Measurements from ENCODE around the gene NAV3.

Gene NAV3

GRCh38 chr12:77998236-77998786, 167.6 kb downstream of the NAV3 start:
- DNase-seq: no peak

- no peak for DNase-seq
Measured at GRCh38 chr12:77999074-77999715, 168.5 kb downstream of the NAV3 start.

- no peak for DNase-seq
Measured at GRCh38 chr12:78002878-78003277, 172.2 kb downstream of the NAV3 start.

GRCh38 chr12:78004249-78005093, 173.8 kb downstream of the NAV3 start:
- no peak for DNase-seq

GRCh38 chr12:78005094-78005492, 174.4 kb downstream of the NAV3 start:
- DNase-seq: no peak

- DNase-seq: no peak
Measured at GRCh38 chr12:78007173-78007572, 176.5 kb downstream of the NAV3 start.

GRCh38 chr12:78009031-78009430, 178.3 kb downstream of the NAV3 start:
- DNase-seq: no peak

- no peak for DNase-seq
Measured at GRCh38 chr12:78018171-78018910, 187.6 kb downstream of the NAV3 start.

- DNase-seq: no peak
Measured at GRCh38 chr12:78018939-78019338, 188.2 kb downstream of the NAV3 start.

- DNase-seq: no peak
Measured at GRCh38 chr12:78028426-78028825, 197.7 kb downstream of the NAV3 start.

- no peak for DNase-seq
Measured at GRCh38 chr12:78034025-78034424, 203.3 kb downstream of the NAV3 start.

GRCh38 chr12:78035901-78036606, 205.4 kb downstream of the NAV3 start:
- no peak for DNase-seq

GRCh38 chr12:78036874-78037273, 206.2 kb downstream of the NAV3 start:
- no peak for DNase-seq

- no peak for DNase-seq
Measured at GRCh38 chr12:78037707-78038106, 207.0 kb downstream of the NAV3 start.

- no peak for DNase-seq
Measured at GRCh38 chr12:78038541-78038940, 207.8 kb downstream of the NAV3 start.

GRCh38 chr12:78038986-78039385, 208.3 kb downstream of the NAV3 start:
- DNase-seq: no peak

GRCh38 chr12:78040111-78040510, 209.4 kb downstream of the NAV3 start:
- DNase-seq: no peak

- DNase-seq: no peak
Measured at GRCh38 chr12:78050790-78051189, 220.1 kb downstream of the NAV3 start.

- DNase-seq: no peak
Measured at GRCh38 chr12:78055545-78055944, 224.9 kb downstream of the NAV3 start.

GRCh38 chr12:78057075-78057474, 226.4 kb downstream of the NAV3 start:
- no peak for DNase-seq

GRCh38 chr12:78060186-78060585, 229.5 kb downstream of the NAV3 start:
- DNase-seq: no peak

GRCh38 chr12:78062786-78063185, 232.1 kb downstream of the NAV3 start:
- no peak for DNase-seq

Data from GOT3 (cell line).